HG03135 (cell line): ENCODE data around the gene DHX34.
"Not testable (repeated sequence)": the region's sequence is repeated elsewhere in the genome, so short reads cannot be mapped to it uniquely, and the experiment has no call there.

ENCODE experiments used
- ATAC-seq: cut with Tn5 transposase; IDR thresholded peaks from one replicate; pipeline ENCODE4 v1.9.1; 2021; ENCODE audit warnings: mild to moderate bottlenecking, moderate library complexity; ENCODE audit not compliant: unreplicated experiment

DHX34 gene

GRCh38 chr19:47365455-47365854 lies 16.3 kb downstream of the DHX34 start:
- not testable (repeated sequence) for ATAC-seq

GRCh38 chr19:47370045-47370611 lies 21.0 kb downstream of the DHX34 start:
- no peak for ATAC-seq

- ATAC-seq, result no peak
These were observed 22.1 kb downstream of the DHX34 start for GRCh38 chr19:47371261-47371660.

GRCh38 chr19:47372603-47373002 lies 23.5 kb downstream of the DHX34 start:
- no peak for ATAC-seq

- ATAC-seq, result no peak
These were observed 24.4 kb downstream of the DHX34 start for GRCh38 chr19:47373246-47374240.

- ATAC-seq, result no peak
These were observed 26.0 kb downstream of the DHX34 start for GRCh38 chr19:47374876-47375693.

GRCh38 chr19:47375694-47376588 lies 26.8 kb downstream of the DHX34 start:
- ATAC-seq, result no peak

GRCh38 chr19:47376589-47377144 lies 27.6 kb downstream of the DHX34 start:
- no peak for ATAC-seq

- no peak for ATAC-seq
These were observed 28.1 kb downstream of the DHX34 start for GRCh38 chr19:47377208-47377701.

- no peak for ATAC-seq
These were observed 28.7 kb downstream of the DHX34 start for GRCh38 chr19:47377801-47378200.

GRCh38 chr19:47378246-47378645 lies 29.1 kb downstream of the DHX34 start:
- no peak for ATAC-seq

- ATAC-seq, result no peak
These were observed 30.3 kb downstream of the DHX34 start for GRCh38 chr19:47379381-47379938.

GRCh38 chr19:47380559-47380958 lies 31.4 kb downstream of the DHX34 start:
- no peak for ATAC-seq

- no peak for ATAC-seq
These were observed 32.0 kb downstream of the DHX34 start for GRCh38 chr19:47381121-47381520.

GRCh38 chr19:47381653-47382279 lies 32.7 kb downstream of the DHX34 start:
- no peak for ATAC-seq

- ATAC-seq, result not testable (repeated sequence)
These were observed 34.8 kb downstream of the DHX34 start for GRCh38 chr19:47383890-47384289.

- ATAC-seq, result not testable (repeated sequence)
These were observed 35.4 kb downstream of the DHX34 start for GRCh38 chr19:47384533-47384932.

- not testable (repeated sequence) for ATAC-seq
These were observed 37.5 kb downstream of the DHX34 start for GRCh38 chr19:47386582-47386981.

GRCh38 chr19:47387623-47388022 lies 38.5 kb downstream of the DHX34 start:
- not testable (repeated sequence) for ATAC-seq
